HL-60/S4 treated with retinoic acid at 250 ng/mL for 4 days and 3 days (cell line): Measurements from ENCODE around the gene IMMP2L.
"Not testable (repeated sequence)": the region's sequence is repeated elsewhere in the genome, so short reads cannot be mapped to it uniquely, and the experiment has no call there.

Experiments used
- in situ Hi-C: fragments of 300-500 bp; cut with MboI; formaldehyde crosslinking; loops from 2 replicates; pipeline ENCODE4 v1.7.0; 2022; ENCODE audit warnings: low sequenced_read_pairs

The IMMP2L gene

GRCh38 chr7:110693344-110693743 lies 868.9 kb downstream of the IMMP2L start:
- in situ Hi-C loops: no loop called here

DNA sequence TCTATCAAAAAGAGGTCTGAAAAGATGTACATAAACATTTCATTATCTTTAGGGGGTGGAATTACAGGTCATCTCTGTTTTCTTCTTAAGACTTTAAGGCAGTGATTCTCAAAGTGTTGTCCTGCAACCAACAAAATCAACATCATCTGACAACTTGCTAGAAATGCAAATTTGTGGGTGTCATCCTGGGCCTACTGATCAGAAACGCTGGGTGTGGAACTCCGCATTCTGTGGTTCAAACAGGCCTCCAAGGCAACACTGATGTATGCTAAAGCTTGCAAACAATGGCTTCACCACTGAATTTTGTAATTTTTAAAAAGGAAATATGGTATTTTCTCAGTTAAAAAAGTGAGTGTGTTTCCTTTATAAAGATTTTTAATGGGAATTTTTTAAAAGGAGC lies 873.4 kb downstream of the IMMP2L start:
- in situ Hi-C loops: no loop called here

GRCh38 chr7:110685899-110686298 lies 876.4 kb downstream of the IMMP2L start:
- in situ Hi-C loops: no loop called here

DNA sequence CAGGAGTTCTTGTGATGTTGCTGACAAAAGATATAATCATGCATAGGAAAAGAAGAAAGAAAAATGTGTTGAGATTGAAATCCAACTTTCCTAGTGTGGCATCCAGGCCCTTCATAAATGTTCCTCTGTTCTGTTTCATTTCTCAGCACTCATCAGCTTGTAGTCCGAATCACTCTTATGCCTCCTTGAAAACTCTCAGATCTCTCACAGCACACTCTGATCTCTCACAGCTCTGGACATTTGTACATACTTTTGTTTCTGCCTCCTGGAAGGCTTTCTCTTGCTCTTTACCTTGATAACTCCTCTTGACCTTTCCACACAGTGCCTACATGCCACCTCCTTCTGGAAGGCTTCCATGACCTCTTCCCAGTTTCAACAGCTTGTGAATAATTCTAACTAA lies 880.4 kb downstream of the IMMP2L start:
- in situ Hi-C loops: no loop called here

DNA sequence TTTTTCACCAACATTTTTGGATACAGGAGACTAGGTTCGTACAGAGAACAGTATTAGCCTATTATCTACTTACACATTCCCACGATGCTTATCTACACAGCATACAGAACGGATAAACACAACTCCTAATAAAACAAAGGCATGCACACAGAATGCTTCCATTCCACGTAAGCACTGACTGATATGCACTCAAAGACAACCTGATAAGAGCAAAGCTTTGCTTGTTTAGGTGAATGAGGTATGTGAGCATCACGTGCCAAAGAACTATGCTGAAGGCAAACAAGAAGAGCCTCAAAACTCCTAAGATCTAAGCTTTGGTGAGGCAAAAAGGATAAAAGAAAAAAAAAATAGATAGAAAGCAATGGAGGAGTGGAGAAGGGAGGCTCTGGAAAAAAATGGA lies 884.9 kb downstream of the IMMP2L start:
- in situ Hi-C loops: no loop called here

GRCh38 chr7:110676785-110677184 lies 885.5 kb downstream of the IMMP2L start:
- in situ Hi-C loops: no loop called here

GRCh38 chr7:110675383-110676103 lies 886.7 kb downstream of the IMMP2L start:
- in situ Hi-C loops: no loop called here

DNA sequence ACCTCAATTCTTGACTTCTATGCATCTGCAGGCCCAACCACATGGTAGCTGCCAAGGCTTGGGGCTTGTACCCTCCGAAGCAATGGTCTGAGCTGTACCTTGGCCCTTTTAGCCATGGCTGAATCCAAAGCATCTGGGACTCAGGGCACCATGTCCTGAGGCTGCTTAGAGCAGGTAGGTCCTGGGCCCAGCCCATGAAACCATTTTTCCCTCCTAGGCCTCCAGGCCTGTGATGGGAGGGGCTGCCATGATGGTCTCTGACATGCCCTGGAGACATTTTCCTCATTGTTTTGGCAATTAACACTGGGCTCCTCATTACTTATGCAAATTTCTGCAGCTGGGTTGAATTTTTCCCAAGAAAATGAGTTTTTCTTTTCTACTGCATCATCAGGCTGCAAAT lies 889.1 kb downstream of the IMMP2L start:
- in situ Hi-C loops: no loop called here

DNA sequence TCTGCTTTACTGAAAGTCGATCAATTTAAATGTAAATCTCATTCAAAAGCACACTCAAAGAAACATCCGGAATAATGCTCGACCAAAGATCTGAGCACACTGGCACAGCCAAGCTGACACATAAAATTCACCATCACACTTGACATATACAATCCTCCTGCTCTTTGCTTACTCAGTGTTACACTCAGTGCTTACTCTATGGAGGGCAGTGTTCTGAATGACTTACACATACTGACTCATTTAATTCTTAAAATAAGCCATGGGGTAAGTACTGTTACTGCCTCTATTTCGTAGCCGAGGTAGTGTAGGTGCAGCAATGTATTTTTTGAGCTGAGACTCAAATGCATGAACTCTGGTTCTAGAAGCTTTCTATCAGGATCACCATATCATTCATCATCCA lies 892.9 kb downstream of the IMMP2L start:
- in situ Hi-C loops: no loop called here

GRCh38 chr7:110664803-110665202 lies 897.5 kb downstream of the IMMP2L start:
- in situ Hi-C loops: no loop called here

- in situ Hi-C loops: not testable (repeated sequence)
Measured at GRCh38 chr7:110660637-110661036, 901.7 kb downstream of the IMMP2L start.

DNA sequence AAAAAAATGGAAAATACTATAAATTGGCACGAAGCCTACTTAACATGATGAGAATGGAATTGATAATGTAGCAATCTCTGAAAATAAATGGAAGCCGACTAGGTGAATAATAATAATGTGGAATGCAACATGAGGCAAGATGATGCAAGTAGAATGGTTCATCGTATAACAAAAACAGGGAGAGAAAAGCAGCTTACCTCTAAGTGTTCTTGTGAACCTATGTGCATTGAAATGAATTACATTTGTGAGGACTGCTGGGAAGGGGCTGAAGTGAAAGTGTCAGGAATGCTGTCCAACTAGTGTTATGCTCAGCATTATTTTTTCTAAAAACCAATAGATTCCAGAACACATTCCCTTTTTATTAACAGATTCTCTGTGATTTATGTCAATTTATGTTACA lies 912.0 kb downstream of the IMMP2L start:
- in situ Hi-C loops: no loop called here

DNA sequence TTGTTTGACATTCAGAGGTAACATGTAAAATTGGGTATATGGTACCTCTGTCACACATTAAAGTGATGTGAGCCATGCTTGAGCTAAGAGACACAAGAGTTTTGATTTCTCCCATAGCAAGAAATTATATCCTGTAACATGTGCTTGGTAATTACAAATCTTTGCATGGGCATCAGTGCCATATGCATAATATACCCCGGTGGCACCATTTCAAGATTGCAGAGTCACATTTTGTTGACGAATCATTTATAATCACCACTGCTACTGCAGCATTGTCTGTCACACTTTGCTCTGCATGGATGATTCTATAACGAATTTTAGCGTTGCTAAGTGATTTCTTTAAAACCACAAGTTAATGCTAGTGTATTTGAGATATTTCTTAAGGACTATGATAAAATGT lies 915.0 kb downstream of the IMMP2L start:
- in situ Hi-C loops: no loop called here

GRCh38 chr7:110646804-110647203 lies 915.5 kb downstream of the IMMP2L start:
- in situ Hi-C loops: no loop called here

DNA sequence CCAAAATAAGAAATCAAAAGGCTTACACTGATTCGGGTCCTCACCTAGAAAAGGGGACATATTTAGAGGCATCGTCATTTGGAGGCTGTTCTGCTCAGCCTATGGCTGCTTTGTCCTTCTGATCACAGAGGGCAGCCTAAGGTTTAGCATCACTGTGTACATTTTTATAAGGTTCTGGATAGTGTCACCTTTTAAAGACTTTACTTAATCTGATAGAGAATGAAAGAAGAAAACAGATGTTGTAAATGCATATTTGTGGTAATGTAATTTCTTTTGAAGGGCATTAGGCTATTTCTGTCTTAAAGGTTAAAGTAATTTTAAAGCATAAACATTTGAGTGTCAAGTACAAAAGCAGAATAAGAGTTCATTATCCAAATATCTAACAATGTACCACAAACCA lies 916.7 kb downstream of the IMMP2L start:
- in situ Hi-C loops: no loop called here

DNA sequence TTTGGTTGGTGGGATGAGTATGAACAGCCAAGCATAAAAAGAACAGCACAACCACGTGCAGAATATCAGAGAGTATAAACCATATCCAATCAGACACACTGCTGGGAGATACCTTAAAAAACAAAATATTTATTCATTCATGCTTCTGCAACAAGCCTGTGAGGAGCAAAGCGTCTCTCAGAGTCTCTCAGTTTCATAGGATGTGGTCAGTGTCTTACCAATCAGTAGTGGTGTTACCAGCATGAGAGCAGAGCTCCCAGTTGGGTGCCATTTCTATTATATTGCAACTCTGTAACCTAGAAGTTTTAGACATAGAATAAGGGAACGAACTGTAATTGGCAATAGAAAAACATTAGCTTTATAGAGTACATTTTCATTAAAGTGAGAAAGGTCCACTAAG lies 917.2 kb downstream of the IMMP2L start:
- in situ Hi-C loops: no loop called here

GRCh38 chr7:110637252-110637651 lies 925.0 kb downstream of the IMMP2L start:
- in situ Hi-C loops: no loop called here

DNA sequence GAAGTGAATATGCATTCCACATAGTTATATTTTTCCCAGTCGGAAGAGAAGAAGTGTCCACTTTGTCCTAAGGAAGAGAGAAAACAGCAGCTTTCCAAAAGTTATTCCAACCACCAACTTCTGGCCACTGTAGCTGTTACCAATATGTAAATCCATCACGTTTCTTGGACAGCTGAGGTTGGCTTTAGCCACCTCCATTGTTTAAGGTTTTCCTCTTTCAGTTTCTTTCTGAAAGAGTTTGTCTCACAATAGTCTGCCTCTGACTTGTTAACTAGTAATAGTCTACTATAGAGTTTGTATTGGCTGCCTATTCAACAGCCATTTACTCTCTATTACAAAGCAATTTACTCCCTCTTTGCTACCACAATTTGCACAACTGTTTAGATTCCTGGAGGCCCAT lies 929.0 kb downstream of the IMMP2L start:
- in situ Hi-C loops: no loop called here

- in situ Hi-C loops: no loop called here
Measured at GRCh38 chr7:110626414-110626813, 935.9 kb downstream of the IMMP2L start.

DNA sequence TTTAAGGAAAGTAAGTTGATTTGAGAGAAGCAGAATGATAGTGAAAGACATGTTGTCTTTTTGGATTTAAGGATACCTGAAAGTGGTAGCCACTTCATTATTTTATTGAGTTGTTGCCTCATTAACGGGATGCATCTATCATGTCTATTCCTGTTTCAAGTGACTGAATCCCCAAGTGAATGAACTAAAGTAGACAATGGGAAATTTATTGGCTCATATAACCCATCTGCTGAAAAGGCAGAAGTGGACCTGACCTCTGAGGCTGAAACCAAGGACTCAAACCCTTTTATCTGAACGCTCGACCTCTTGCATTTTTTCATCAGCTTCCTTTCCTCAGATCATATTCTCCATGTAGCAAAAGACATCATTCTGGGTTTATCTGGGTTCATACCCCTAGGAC lies 937.0 kb downstream of the IMMP2L start:
- in situ Hi-C loops: no loop called here

DNA sequence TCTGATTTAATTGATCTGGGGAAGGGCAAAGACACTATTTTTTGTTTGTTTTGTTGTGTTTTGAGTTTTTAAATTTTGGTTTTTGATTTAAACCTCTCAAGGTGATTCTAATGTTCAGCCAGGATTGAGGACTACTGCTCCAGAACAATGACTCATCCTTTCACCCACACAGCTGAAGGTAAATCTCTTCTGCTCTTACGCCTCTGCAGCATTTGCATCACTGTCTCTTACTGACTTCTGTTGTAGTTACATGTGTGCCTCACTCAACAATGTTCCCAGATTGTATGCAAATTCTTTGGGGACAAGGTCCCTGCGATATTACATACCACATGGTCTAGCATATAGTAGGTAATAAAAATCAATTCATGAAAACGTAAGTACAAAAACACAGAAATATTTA lies 938.9 kb downstream of the IMMP2L start:
- in situ Hi-C loops: no loop called here

- in situ Hi-C loops: no loop called here
Measured at GRCh38 chr7:110621289-110621688, 941.0 kb downstream of the IMMP2L start.

GRCh38 chr7:110620110-110620735 lies 942.1 kb downstream of the IMMP2L start:
- in situ Hi-C loops: no loop called here
